ENCODE data around the gene LIF. TPM values are rescaled to one million over a fixed set of nuclear protein-coding genes. Genes with fewer than 3 reads are reported as not detected.

Gene LIF
- total RNA-seq, 4 donors from 2014 or later, result 4.0 to 5.2 (median 4.4) TPM

DNA sequence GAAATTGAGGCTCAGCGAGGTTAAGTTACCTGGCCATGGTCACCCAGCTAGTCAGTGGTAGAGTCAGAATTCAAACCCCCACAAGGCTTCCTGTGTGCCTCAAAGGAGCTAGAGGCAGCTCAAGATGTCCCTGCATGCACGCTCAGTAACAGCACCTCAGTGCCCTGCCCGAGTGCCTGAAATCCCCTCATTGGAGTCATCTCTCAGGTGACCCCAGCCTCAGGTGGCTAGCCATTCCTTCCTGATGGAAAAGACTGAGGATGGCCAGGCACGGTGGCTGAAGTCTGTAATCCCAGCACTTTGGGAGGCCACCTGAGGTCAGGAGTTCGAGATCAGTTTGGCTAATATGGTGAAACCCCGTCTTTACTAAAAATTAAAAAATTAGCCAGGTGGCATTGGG lies 36.9 kb downstream of the LIF start:
- H3K27ac ChIP-seq, result peak overlapping the region; percentile 35 to 70 (median 64)
- WGBS, 2 donors (ENCODE audit: low coverage in 1 of 2), result 95 to 100% methylated on average over 1 to 6 of the region's 6 CpGs
- intact Hi-C loops (cut with DNase I; ENCODE audit: low total_unique reads), result no loop called here

DNA sequence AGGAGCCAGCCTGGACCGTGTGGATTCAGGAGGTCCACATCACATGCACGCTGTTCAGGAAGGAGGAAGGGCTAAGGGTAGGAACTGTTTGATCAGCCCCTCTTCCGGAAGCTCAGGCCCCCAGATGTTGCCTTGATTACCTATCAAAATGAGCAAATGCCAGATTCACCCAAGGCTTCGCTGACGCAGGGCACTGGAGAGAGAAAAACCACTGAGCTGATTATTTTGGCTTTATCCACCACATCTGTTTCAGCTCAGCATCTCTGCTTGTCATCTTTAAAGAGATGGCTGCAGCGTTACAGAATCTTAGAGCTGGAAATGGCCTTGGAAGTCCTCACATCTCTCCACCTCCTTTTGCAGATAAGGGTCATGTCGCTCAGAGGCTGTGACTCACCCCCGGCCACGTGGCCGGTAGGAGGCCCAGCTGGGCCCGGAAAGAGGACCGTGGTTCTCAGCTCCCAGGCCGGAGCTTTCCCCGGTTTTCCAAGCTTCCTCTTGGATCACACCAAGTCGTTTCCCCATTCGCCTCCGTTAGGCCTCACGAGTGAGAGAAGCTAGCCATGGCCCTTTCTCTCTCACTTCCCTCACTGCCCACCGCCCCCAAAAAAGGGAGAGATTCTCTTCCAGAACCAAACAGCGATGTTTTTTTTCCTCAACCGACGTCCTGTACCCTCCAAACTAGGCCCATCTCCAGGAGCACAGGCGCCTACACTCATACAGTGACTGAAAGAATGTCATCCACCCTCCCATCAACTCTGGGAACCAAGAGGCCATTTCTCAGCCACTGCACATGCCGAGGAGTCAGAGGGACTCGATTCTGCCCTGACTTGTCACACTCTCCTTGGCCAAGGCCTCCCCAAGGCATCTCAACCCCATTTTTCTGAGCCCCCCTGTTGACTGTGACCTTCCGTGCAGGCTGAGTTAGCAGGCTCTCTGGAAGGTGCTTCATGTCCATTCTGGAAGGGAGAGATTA lies 37.6 kb downstream of the LIF start:
- H3K36me3 ChIP-seq, result no peaks in the 10 kb centered on the region

More for the DNA sequence above, 36.9 kb downstream of the LIF start:
- DNase-seq, result no peak
- no peaks in the 10 kb centered on the region for H3K27me3 ChIP-seq
- in situ Hi-C loops (cut with MboI; ENCODE audit: low pct_ligation_motif_present in 1 of 4, low pct_unique_long_range_greater_than_20kb in 1 of 4, low sequenced_read_pairs in 3 of 4), result no loop called here
- H3K36me3 ChIP-seq, result no peaks in the 10 kb centered on the region
- H3K9me3 ChIP-seq, result no peaks in the 10 kb centered on the region
- peaks cover 0 to 18% (median 9%) of the 10 kb centered on the region in 4 donors for H3K4me1 ChIP-seq
- H3K4me3 ChIP-seq, result no peak overlapping the region
- TF ChIP-seq EP300 (IDR thresholded peaks at IDR 0.05; ENCODE audit: low read depth) (no peak), POLR2A (IDR thresholded peaks at IDR 0.05) (no peak), POLR2AphosphoS5 (IDR thresholded peaks at IDR 0.05) (no peak)
- TF ChIP-seq, protein P1, sequence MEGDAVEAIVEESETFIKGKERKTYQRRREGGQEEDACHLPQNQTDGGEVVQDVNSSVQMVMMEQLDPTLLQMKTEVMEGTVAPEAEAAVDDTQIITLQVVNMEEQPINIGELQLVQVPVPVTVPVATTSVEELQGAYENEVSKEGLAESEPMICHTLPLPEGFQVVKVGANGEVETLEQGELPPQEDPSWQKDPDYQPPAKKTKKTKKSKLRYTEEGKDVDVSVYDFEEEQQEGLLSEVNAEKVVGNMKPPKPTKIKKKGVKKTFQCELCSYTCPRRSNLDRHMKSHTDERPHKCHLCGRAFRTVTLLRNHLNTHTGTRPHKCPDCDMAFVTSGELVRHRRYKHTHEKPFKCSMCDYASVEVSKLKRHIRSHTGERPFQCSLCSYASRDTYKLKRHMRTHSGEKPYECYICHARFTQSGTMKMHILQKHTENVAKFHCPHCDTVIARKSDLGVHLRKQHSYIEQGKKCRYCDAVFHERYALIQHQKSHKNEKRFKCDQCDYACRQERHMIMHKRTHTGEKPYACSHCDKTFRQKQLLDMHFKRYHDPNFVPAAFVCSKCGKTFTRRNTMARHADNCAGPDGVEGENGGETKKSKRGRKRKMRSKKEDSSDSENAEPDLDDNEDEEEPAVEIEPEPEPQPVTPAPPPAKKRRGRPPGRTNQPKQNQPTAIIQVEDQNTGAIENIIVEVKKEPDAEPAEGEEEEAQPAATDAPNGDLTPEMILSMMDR (IDR thresholded peaks at IDR 0.05), result no peak

DNA sequence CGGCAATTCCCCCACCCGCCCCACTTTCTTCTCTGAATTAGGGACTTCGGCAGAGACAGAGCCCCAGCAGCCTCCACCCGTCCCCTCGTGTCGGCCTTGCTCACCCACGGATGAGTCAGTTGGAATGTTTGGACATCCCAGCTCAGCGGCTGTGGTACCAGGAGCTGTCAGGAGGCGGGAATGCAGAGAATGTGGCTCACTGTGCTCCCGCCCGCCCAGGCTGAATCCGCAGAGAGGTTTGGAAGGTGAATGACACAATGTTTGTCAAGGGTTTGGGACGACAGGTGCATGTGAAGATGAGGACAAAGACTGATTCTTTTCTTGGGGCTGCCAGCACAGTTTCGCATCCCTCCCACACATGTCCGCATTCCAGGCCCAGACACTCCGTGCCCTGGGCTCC lies 39.6 kb downstream of the LIF start:
- H3K9me3 ChIP-seq, result no peaks in the 10 kb centered on the region
- no peak for DNase-seq
- WGBS, 2 donors (ENCODE audit: low coverage in 1 of 2), result 60 to 66% methylated on average over 12 to 16 of the region's 16 CpGs
- in situ Hi-C loops (cut with MboI; ENCODE audit: low pct_ligation_motif_present in 1 of 4, low pct_unique_long_range_greater_than_20kb in 1 of 4, low sequenced_read_pairs in 3 of 4) (no loop called here), intact Hi-C loops (cut with DNase I; ENCODE audit: low total_unique reads) (no loop called here)
- no peaks in the 10 kb centered on the region for H3K27me3 ChIP-seq
- H3K4me3 ChIP-seq, result no peak overlapping the region
- peaks cover 0 to 31% (median 15%) of the 10 kb centered on the region in 4 donors for H3K4me1 ChIP-seq
- no peak for TF ChIP-seq POLR2AphosphoS5 (IDR thresholded peaks at IDR 0.05)
- no peak for TF ChIP-seq EP300 (IDR thresholded peaks at IDR 0.05; ENCODE audit: low read depth)
- TF ChIP-seq, protein P1 (IDR thresholded peaks at IDR 0.05), result no peak
- no peak for TF ChIP-seq POLR2A (IDR thresholded peaks at IDR 0.05)
- peak overlapping the region; percentile 9 to 44 (median 29) for H3K27ac ChIP-seq
- no peaks in the 10 kb centered on the region for H3K36me3 ChIP-seq

More for the DNA sequence above, 37.6 kb downstream of the LIF start:
- intact Hi-C loops (cut with DNase I; ENCODE audit: low total_unique reads), result no loop called here
- in situ Hi-C loops (cut with MboI; ENCODE audit: low pct_ligation_motif_present in 1 of 4, low pct_unique_long_range_greater_than_20kb in 1 of 4, low sequenced_read_pairs in 3 of 4), result no loop called here
- Histone ChIP-seq H3K4me3 (no peak overlapping the region), H3K4me1 (peaks cover 0 to 21% (median 9%) of the 10 kb centered on the region in 4 donors), H3K27ac (peak overlapping the region; percentile 35 to 70 (median 64)), H3K9me3 (no peaks in the 10 kb centered on the region), H3K27me3 (no peaks in the 10 kb centered on the region)
- 70 to 79% methylated on average over 8 to 26 of the region's 26 CpGs for WGBS, 2 donors (ENCODE audit: low coverage in 1 of 2)
- peak; percentile 38 for DNase-seq
- TF ChIP-seq POLR2AphosphoS5 (IDR thresholded peaks at IDR 0.05) (no peak), POLR2A (IDR thresholded peaks at IDR 0.05) (no peak), EP300 (IDR thresholded peaks at IDR 0.05; ENCODE audit: low read depth) (no peak)
- TF ChIP-seq, protein P1 (IDR thresholded peaks at IDR 0.05), result no peak

GRCh38 chr22:30205281-30206115 lies 41.1 kb downstream of the LIF start:
- WGBS, 2 donors (ENCODE audit: low coverage in 1 of 2), result 70 to 80% methylated on average over 5 to 17 of the region's 25 CpGs

More at GRCh38 chr22:30205281-30206115, 41.1 kb downstream of the LIF start:
- intact Hi-C loops (cut with DNase I; ENCODE audit: low total_unique reads) (no loop called here), in situ Hi-C loops (cut with MboI; ENCODE audit: low pct_ligation_motif_present in 1 of 4, low pct_unique_long_range_greater_than_20kb in 1 of 4, low sequenced_read_pairs in 3 of 4) (no loop called here)
- H3K27ac ChIP-seq, result peak overlapping the region in 3 of 4 donors; percentile 12 to 44 (median 26)
- H3K4me1 ChIP-seq, result peaks cover 0 to 32% (median 15%) of the 10 kb centered on the region in 4 donors
- DNase-seq, result no peak
- TF ChIP-seq, protein P1 (IDR thresholded peaks at IDR 0.05), result no peak
- TF ChIP-seq EP300 (IDR thresholded peaks at IDR 0.05; ENCODE audit: low read depth) (no peak), POLR2AphosphoS5 (IDR thresholded peaks at IDR 0.05) (no peak), POLR2A (IDR thresholded peaks at IDR 0.05) (no peak)
- H3K9me3 ChIP-seq, result no peaks in the 10 kb centered on the region
- no peak overlapping the region for H3K4me3 ChIP-seq
- no peaks in the 10 kb centered on the region for H3K27me3 ChIP-seq
- H3K36me3 ChIP-seq, result no peaks in the 10 kb centered on the region
